GM21737 (cell line): ENCODE results near the gene MTHFD1L.

ENCODE experiments used
- ATAC-seq: cut with Tn5 transposase; IDR thresholded peaks from one replicate; pipeline ENCODE4 v1.9.1; 2021; ENCODE audit warnings: mild to moderate bottlenecking, moderate library complexity; ENCODE audit not compliant: unreplicated experiment

Gene MTHFD1L

GRCh38 chr6:150987371-150987828, 121.9 kb downstream of the MTHFD1L start:
- peak; percentile 59 for ATAC-seq

- no peak for ATAC-seq
Observed at GRCh38 chr6:150987855-150988464, 122.5 kb downstream of the MTHFD1L start.

GRCh38 chr6:150991487-150991886, 126.0 kb downstream of the MTHFD1L start:
- ATAC-seq: no peak

- no peak for ATAC-seq
Observed at GRCh38 chr6:150992262-150992661, 126.8 kb downstream of the MTHFD1L start.

GRCh38 chr6:150992703-150993102, 127.2 kb downstream of the MTHFD1L start:
- no peak for ATAC-seq

GRCh38 chr6:150993253-150993652, 127.8 kb downstream of the MTHFD1L start:
- ATAC-seq: no peak

- ATAC-seq: no peak
Observed at GRCh38 chr6:150994026-150994425, 128.5 kb downstream of the MTHFD1L start.

- ATAC-seq: no peak
Observed at GRCh38 chr6:150996968-150997367, 131.5 kb downstream of the MTHFD1L start.

GRCh38 chr6:150999107-150999506, 133.6 kb downstream of the MTHFD1L start:
- ATAC-seq: no peak

- no peak for ATAC-seq
Observed at GRCh38 chr6:150999576-150999975, 134.1 kb downstream of the MTHFD1L start.

- ATAC-seq: peak; percentile 55
Observed at GRCh38 chr6:151001387-151002056, 136.0 kb downstream of the MTHFD1L start.

GRCh38 chr6:151002057-151002450, 136.6 kb downstream of the MTHFD1L start:
- no peak for ATAC-seq

- no peak for ATAC-seq
Observed at GRCh38 chr6:151002491-151002935, 137.0 kb downstream of the MTHFD1L start.

- ATAC-seq: no peak
Observed at GRCh38 chr6:151004383-151005024, 139.0 kb downstream of the MTHFD1L start.

GRCh38 chr6:151005164-151005563, 139.7 kb downstream of the MTHFD1L start:
- ATAC-seq: no peak

GRCh38 chr6:151005896-151006632, 140.6 kb downstream of the MTHFD1L start:
- no peak for ATAC-seq

- no peak for ATAC-seq
Observed at GRCh38 chr6:151007076-151007475, 141.6 kb downstream of the MTHFD1L start.

GRCh38 chr6:151007922-151008321, 142.4 kb downstream of the MTHFD1L start:
- ATAC-seq: no peak

GRCh38 chr6:151008425-151008824, 142.9 kb downstream of the MTHFD1L start:
- ATAC-seq: no peak

- no peak for ATAC-seq
Observed at GRCh38 chr6:151009576-151009975, 144.1 kb downstream of the MTHFD1L start.

GRCh38 chr6:151010071-151010470, 144.6 kb downstream of the MTHFD1L start:
- ATAC-seq: no peak
